Peyer's patch (tissue), 4 donors: Measurements from ENCODE around the gene GRAMD4.

Experiments
- CTCF ChIP-seq, 6 experiments: fragments of 450-650 bp in 4 of 6; fragments of 200-600 bp in 2 of 6; sonication (generic) in 1 of 6; IDR thresholded peaks; one replicate each; pipeline ENCODE4 v1.5.1; 2017 to 2019; ENCODE audit warnings: antibody characterized with exemption in 6 of 6, mild to moderate bottlenecking in 3 of 6, moderate library complexity in 1 of 6
- POLR2A ChIP-seq, 2 donors: fragments of 450-650 bp; IDR thresholded peaks; one replicate each; pipeline ENCODE4 v1.5.1; 2017; ENCODE audit warnings: antibody characterized with exemption in 2 of 2, mild to moderate bottlenecking in 2 of 2, moderate library complexity in 2 of 2

GRCh38 chr22:46687048-46687444, 66.9 kb downstream of the GRAMD4 start:
- no peak for TF ChIP-seq CTCF (IDR thresholded peaks at IDR 0.05)
- TF ChIP-seq POLR2A (IDR thresholded peaks at IDR 0.05): no peak
